Hematopoietic multipotent progenitor cell treated with erythropoietin and hydrocortisone succinate and interleukin-3 and kit ligand, for 6 days (in vitro differentiated cells): ENCODE data around the gene IPCEF1.
"Not testable (repeated sequence)": the region's sequence is repeated elsewhere in the genome, so short reads cannot be mapped to it uniquely, and the experiment has no call there.

Experiments
- DNase-seq: peaks from one replicate; pipeline ENCODE4 v3.0.0-alpha.2; 2015

IPCEF1 gene

GRCh38 chr6:154371281-154371680 lies 14.7 kb upstream of the IPCEF1 start:
- no peak for DNase-seq

- peak; percentile 65 for DNase-seq
Measured at GRCh38 chr6:154370545-154370944, 13.9 kb upstream of the IPCEF1 start.

- DNase-seq: no peak
Measured at GRCh38 chr6:154367839-154368695, 11.5 kb upstream of the IPCEF1 start.

- no peak for DNase-seq
Measured at GRCh38 chr6:154367336-154367735, 10.7 kb upstream of the IPCEF1 start.

GRCh38 chr6:154363821-154364220 lies 7.2 kb upstream of the IPCEF1 start:
- DNase-seq: no peak

DNA sequence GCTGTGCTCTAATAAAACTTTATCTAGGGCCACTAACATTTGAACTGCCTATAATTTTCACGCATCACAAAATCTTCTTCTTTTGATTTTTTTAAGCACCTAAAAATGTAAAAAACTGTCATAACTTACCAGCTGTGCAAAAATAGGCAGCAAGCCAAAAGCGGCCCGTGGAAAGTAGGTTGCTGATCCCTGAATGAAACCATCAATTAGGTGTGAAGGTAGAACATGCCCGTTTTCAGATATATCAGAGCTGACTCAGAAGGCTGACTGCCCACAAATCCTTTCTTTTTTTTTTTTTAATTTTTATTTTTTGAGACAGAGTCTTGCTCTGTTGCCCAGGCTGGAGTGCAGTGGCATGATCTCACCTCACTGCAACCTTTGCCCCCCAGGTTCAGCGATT lies 4.9 kb upstream of the IPCEF1 start:
- no peak for DNase-seq

GRCh38 chr6:154360476-154360875 lies 3.9 kb upstream of the IPCEF1 start:
- no peak for DNase-seq

DNA sequence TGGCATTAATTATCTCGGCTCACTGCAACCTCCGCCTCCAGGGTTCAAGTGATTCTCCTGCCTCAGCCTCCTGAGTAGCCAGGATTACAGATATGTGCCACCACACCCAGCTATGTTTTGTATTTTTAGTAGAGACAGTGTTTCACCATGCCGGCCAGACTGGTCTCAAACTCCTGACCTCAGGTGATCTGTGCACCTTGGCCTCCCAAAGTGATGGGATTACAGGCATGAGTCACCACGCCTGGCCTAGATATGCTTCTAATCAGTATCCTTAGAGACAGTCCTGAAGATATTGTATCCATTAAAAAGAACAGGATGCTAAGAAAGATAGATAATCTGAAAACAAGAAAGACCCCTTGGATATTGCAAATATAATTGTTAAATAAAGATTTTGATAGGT lies 3.1 kb upstream of the IPCEF1 start:
- no peak for DNase-seq

- DNase-seq: peak; percentile 51
Measured at GRCh38 chr6:154359161-154359574, 2.6 kb upstream of the IPCEF1 start.

DNA sequence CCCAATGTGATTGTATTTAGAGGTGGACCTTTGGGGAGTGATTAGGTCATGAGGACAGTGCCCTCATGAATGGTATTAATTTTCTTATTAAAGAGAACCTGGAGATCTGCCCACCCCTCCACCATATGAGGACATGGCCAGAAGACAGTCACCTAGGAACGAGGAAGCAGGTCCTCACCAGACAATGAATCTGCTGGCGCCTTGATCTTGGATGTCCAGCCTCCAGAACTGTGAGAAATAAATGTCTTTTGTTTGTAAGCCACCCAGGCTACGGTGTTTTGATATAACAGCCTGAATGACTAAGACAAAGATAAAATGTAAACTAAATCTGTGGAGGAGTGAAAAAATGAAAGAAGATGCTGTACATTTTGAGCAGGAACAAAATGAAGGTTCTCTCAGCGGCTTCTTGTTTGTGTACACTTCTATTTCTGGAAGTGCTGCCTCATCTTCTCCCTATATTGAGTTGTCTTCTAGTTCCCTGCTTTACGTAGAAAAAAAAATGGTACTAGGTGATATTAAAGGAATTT lies 1.5 kb upstream of the IPCEF1 start:
- DNase-seq: no peak

DNA sequence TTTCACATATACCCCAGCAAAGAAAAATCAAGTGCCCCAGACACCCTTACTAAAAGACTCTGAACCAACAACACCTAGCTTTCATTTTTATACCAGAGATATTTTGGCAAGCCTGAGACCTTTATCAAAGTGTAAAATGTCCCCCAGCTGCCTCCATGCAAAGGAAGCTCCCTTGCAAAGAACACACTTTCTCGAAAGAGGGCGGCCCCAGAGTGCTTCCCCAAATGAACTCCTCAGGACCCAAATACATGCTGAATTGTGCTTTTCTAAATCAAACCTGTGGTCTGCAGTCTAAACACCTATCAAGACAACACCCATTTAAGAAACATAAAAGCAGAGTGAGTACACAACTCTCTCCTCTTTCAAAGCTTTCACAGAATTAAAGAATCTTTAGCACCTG lies 490 bp downstream of the IPCEF1 start:
- no peak for DNase-seq

GRCh38 chr6:154354265-154354777 lies 2.3 kb downstream of the IPCEF1 start:
- no peak for DNase-seq

GRCh38 chr6:154353626-154354025 lies 3.0 kb downstream of the IPCEF1 start:
- DNase-seq: no peak

GRCh38 chr6:154352898-154353585 lies 3.6 kb downstream of the IPCEF1 start:
- no peak for DNase-seq

DNA sequence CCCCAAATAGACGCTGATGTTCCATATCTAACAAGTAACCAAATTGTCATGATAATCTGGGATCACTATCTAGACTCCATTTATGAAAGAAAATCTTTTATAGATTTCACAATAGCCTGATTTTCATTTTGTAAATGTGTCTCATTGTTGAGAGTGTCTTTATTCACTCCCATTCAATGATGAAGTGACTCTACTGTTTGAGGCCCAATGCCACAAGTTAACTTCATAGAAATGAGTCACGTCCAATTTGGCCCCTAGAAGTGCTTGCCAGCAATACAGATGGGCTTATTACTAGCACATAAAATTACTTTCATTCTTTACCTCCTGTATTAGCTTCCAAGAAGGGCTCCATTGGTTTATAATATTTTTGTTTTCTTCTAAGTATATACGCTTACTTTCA lies 6.3 kb downstream of the IPCEF1 start:
- DNase-seq: no peak

GRCh38 chr6:154347981-154348380 lies 8.6 kb downstream of the IPCEF1 start:
- no peak for DNase-seq

DNA sequence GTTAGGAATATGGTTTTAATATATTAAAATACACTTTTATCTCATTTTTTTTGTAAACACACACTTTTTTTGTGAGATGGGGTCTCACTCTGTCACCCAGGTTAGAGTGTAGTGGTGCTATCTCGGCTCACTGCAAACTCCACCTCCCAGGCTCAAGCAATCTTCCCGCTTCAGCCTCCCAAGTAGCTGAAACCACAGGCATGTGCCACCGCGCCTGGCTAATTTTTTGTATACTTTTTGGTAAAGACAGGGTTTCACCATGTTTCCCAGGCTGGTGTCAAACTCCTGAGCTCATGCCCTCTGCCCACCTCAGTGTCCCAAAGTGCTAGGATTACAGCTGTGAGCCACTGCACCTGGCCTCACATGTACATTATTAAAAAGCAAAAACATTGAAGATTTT lies 10.8 kb downstream of the IPCEF1 start:
- no peak for DNase-seq

GRCh38 chr6:154343473-154344308 lies 12.9 kb downstream of the IPCEF1 start:
- peak; percentile 50 for DNase-seq

- no peak for DNase-seq
Measured at GRCh38 chr6:154341871-154342270, 14.7 kb downstream of the IPCEF1 start.

- DNase-seq: no peak
Measured at GRCh38 chr6:154341336-154341735, 15.3 kb downstream of the IPCEF1 start.

DNA sequence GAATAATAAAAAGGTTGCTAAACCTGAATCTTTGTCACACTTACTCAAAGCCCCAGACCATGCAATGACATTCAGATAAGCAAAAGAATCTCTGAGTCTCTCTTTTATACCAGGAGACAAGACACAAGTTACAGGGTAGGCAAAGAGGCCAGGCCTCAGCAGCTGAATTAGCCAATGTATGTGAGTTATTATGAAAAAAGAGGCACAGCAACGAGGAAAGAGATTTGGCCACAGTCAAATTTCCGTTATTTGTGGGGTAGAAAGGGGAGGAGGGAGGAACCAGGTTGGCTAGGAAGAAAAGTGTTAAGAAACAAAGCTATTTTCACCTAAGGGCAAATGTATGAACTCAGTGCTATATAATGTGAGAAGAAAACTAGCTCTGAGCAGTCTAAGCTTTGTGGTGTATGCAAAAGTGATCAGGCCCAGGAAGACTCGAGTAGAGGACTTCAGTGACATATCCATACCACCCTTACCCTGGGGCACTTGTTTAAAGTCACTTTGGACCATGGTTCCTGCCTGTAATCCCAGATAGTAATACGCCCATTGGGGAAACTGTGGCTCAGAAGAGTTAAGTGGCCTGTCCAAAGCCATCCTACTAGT lies 19.1 kb downstream of the IPCEF1 start:
- no peak for DNase-seq

DNA sequence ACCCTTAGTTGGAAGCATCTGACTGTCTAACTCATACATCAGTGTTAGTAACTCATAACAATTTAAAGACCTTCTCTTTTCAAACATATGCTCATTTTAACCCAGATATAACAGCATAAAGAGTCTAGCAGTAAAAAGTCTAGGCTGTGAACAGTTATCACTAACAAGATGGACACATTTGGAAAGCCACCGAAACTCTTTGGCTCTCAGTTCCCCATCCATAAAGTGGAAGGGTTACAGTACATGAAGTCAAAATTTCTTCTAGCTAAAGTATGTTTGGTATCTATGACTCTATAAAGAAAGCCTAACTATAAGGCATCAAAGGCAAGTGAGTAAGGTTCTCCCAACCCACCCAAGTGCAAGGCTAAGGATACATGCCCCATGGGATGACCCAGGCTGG lies 22.5 kb downstream of the IPCEF1 start:
- not testable (repeated sequence) for DNase-seq

DNA sequence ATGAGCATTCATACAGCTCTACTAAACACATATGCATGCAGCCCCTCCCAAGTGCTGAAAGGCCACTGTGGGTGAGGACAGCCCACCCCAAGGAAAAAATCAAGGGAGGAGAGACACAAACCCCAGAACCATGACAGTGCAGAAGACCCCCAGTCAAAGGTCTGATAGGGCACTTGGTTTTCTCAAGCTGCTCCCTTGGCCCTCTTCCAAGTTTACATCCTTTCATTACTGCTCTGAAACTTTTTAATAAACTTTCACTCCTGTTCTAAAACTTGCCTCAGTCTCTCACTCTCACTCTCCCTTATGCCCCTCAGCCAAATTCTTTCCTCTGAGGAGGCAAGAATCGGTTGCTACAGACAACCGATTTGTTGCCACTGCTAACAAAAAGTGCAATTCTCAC lies 24.9 kb downstream of the IPCEF1 start:
- DNase-seq: peak; percentile 10
